ENCODE results near the gene LOXL1.
"Not testable (repeated sequence)": the region's sequence is repeated elsewhere in the genome, so short reads cannot be mapped to it uniquely, and the experiment has no call there.

The LOXL1 gene

DNA sequence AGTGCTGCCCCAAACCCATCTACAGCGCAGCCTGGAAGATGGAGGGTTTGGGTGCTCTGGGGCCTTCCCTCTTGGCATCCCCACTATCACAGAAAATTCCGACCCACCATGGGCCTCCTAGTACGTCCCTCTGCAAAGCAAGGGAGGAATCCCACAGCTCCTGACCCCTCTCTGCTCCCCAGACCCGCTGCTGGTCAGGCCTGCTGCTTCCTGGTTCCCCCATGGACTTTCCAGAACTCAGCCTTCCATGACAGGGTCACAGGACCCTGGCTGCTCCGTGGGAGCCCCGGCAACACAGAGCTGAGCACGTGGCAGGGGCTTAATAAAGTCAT is 3.1 kb upstream of the LOXL1 start:
- no peak for DNase-seq (ENCODE audit: low read depth)

DNA sequence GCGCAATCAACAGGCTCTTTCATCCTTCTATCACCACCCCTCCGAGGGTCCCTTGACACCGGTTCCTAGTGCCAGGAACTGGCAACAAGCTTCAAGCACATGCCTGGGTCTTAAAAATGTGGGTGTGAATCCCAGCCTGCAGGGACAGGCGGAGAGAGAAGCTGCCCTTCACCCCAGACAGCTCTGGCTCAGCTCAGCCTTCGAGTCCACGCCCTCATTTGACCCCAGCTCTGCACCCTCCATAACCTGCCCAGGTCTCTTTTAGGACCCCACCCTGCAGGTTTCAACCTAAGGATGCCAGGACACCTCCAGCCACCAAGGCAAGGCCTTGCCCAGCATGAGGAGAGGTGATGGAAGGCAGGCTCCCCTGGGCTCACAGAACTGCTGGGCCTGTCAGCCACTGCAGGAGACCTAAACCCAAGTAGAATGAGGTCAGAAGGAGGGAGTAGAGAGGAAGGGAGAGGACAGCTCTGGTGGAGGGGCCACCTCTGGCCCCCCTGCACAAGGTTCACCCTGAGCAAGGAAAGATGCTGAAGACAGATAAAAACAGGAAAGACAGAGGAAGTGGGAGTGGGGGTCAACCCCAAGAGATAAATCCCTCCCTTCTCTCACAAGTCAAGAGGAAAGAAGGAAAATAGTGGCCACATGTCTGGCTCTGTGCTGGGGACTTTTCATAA is 2.6 kb upstream of the LOXL1 start:
- DNase-seq (ENCODE audit: low read depth) = no peak

GRCh38 chr15:73924171-73924921 is 1.9 kb upstream of the LOXL1 start:
- no peak for DNase-seq (ENCODE audit: low read depth)

GRCh38 chr15:73925848-73926218 is 429 bp upstream of the LOXL1 start:
- no peak for DNase-seq (ENCODE audit: low read depth)

DNA sequence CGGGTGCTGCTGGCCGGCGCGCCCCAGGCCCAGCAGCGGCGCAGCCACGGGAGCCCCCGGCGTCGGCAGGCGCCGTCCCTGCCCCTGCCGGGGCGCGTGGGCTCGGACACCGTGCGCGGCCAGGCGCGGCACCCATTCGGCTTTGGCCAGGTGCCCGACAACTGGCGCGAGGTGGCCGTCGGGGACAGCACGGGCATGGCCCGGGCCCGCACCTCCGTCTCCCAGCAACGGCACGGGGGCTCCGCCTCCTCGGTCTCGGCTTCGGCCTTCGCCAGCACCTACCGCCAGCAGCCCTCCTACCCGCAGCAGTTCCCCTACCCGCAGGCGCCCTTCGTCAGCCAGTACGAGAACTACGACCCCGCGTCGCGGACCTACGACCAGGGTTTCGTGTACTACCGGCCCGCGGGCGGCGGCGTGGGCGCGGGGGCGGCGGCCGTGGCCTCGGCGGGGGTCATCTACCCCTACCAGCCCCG is 777 bp downstream of the LOXL1 start:
- no peak for DNase-seq (ENCODE audit: low read depth)

GRCh38 chr15:73927476-73928240 is 1.4 kb downstream of the LOXL1 start:
- DNase-seq (ENCODE audit: low read depth) = peak; percentile 50

- DNase-seq (ENCODE audit: low read depth) = no peak
Measured at GRCh38 chr15:73928241-73928579, 1.9 kb downstream of the LOXL1 start.

DNA sequence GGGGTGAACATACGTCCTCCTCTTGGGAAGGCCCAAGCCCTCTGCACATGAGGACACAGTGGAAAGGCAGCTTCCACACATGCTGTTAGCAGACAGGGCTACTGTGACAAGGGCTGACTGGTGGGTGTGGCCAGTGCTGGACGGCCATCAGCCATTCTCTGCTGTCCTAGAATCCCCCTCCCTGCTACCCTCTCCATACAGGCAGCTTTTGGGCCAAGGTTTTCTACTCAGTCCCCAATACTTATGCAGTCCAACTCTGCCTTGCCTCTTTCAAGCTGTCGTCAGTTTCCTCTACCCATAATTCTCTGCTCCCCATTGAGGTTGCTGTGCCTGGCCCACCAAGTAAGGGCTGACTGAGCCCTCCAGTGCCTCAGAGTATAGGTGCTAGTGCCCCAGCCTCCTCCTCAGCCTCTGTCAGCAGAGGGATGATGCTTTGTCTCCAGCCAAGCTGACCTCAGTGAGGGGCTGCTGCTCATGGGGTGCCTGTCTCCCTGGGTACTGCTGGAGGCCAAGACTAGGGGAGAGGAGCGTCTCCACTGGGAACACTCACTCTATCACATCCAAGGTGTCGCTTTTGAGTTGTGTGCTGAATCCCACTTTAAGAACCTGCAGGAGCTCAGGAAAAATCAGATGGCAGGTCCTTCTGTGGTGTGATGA is 2.8 kb downstream of the LOXL1 start:
- DNase-seq (ENCODE audit: low read depth) = no peak

- DNase-seq (ENCODE audit: low read depth) = no peak
Measured at GRCh38 chr15:73930371-73930770, 4.1 kb downstream of the LOXL1 start.

- DNase-seq (ENCODE audit: low read depth) = no peak
Measured at GRCh38 chr15:73930790-73931281, 4.6 kb downstream of the LOXL1 start.

DNA sequence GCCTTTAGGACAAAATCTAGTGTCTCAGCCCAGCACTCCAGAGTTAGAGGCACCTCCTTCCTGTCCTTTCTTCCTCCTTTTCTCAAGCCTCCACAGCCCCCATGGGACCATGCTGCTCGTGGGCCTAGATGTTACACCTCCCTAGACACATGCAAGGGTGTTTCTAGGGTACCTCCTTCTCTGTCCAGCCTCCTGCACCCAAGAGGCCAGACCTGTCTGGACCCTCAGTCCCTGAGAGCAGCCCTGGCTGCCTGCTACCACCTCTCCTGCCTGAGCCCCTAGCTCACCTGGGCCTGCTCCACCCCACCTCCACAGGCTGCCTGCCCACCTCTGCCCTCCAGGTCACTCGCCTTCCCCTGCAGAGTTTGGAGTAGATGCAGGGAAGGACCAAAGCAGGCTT is 5.2 kb downstream of the LOXL1 start:
- DNase-seq (ENCODE audit: low read depth) = no peak

DNA sequence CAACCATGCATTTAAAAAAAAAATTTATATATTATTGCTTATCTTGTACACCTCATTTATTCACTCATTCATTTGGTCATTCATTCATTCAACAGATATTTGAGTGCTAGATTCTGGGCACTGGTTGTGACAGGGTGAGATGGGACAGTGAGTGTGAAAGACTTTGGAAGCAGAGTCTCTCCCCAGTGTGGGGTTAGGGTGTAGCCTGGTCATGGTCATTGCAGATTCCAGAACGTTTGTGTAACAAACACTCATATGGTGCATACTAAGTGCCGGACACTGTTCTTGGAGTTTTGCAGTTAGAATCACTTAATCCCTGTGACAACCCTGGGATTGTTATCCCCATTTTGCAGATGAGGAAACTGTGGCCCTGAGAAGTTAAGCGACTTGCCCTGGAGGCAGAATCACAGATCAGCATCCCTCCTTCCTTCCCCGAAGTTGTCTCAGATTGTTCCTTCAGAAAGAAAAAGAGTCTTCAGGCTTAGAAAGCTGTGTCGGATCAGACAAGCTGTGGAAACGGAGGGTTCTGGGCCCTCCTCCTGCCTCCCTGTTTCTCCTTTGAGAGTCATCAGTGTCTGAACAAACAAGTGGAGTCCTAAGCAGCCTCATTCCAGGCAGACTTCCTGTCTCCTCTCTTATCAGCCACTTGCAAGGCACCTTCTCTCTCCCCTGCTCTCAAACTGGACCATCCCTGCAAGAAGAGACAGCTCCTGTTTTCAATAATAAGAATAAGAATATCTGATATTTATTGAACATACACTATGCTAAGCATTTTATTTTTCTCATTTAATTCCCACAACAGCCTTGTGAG is 6.3 kb downstream of the LOXL1 start:
- DNase-seq (ENCODE audit: low read depth) = no peak

DNA sequence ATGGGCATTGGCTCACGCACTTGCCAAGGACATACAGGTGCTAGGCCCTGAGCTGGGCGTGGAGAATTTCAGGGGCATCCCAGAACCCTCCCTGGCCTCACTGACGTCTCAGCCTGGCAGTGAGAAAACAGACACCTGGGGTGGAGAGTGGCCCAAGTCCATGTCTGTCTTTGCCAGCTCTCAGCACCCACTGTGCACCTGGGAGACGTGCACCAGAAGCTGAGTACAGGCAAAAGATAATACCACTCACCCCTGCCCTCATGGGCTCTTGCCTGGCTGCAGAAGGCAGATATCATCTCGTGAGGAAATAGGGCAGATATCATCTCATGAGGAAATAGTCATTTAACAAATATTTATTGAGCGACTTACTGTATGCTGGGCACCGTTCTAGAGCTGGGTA is 8.0 kb downstream of the LOXL1 start:
- no peak for DNase-seq (ENCODE audit: low read depth)

- DNase-seq (ENCODE audit: low read depth) = no peak
Measured at GRCh38 chr15:73935547-73935946, 9.3 kb downstream of the LOXL1 start.

- no peak for DNase-seq (ENCODE audit: low read depth)
Measured at GRCh38 chr15:73936181-73936580, 9.9 kb downstream of the LOXL1 start.

DNA sequence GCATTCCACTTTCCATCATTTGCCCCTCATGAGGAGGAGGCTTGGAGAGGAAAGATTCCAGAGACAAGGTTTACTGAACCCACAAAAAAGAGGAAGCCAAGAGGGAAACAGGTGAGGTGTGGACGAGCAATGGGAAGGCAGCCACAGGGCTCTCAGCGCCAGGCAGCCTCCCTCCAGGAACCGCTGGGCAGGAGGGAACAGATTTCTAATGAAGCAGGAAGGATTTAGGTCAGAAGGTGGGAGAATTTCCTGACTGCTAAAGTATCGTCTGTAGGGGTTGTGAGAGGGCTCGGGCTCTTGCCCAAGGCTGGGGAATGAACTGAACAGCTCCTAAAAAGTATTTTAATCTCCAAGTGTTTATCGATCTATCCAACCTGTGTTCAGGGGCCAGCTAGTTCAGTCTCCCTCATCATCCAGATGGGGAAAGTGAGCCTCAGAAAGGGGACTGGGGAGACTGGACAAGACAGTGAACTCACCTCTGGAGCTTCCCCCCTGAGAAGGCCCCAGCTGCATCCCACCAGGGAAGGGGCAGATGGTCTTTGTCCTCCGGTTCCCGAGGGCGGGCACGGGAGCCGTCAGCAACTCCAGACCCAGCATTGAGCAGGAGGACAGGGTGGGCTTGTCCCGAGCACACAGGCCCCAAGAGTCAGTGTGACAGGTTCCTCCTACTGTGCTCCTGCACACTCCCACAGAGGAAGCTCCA is 10.5 kb downstream of the LOXL1 start:
- no peak for DNase-seq (ENCODE audit: low read depth)

- no peak for DNase-seq (ENCODE audit: low read depth)
Measured at GRCh38 chr15:73937296-73937695, 11.0 kb downstream of the LOXL1 start.

- DNase-seq (ENCODE audit: low read depth) = no peak
Measured at GRCh38 chr15:73937726-73938125, 11.5 kb downstream of the LOXL1 start.

- DNase-seq (ENCODE audit: low read depth) = not testable (repeated sequence)
Measured at GRCh38 chr15:73938516-73938915, 12.3 kb downstream of the LOXL1 start.

- no peak for DNase-seq (ENCODE audit: low read depth)
Measured at GRCh38 chr15:73939138-73939537, 12.9 kb downstream of the LOXL1 start.

Data from stimulated activated CD8-positive, alpha-beta memory T cell treated with anti-CD3 and anti-CD28 coated beads, Interleukin-15, amount 100 ng/mL, for 24 hours (primary cell).